WTC11 (cell line): Measurements from ENCODE around the gene TNC. TPM values are rescaled to one million over a fixed set of nuclear protein-coding genes. Genes with fewer than 3 reads are reported as not detected.

ENCODE experiments used
- ATAC-seq: fragments of 200-7000 bp; cut with Tn5 transposase; 2 replicates; pipeline ENCODE4 v1.10.0; 2021; ENCODE audit warnings: mild to moderate bottlenecking, moderate library complexity
- CTCF ChIA-PET: fragments of 300-600 bp; sonication (Branson Sonifier 250); formaldehyde crosslinking; loops from one replicate; lab custom pipeline; 2021; ENCODE audit warnings: antibody characterized with exemption; lab: Charles Lee
- POLR2A ChIA-PET: fragments of 350-600 bp; sonication (Branson Sonifier 250); formaldehyde crosslinking; loops from one replicate; lab custom pipeline; 2021; ENCODE audit warnings: antibody characterized with exemption; lab: Charles Lee
- DNase-seq: peaks from one replicate; pipeline ENCODE4 v3.0.0; 2021; ENCODE audit warnings: low spot score
- H3K27ac Mint-ChIP-seq: 2 replicates; pipeline ENCODE4 v1.8.0; 2021; ENCODE audit warnings: mixed read lengths
- H3K27me3 Mint-ChIP-seq: 2 replicates; pipeline ENCODE4 v1.8.0; 2021; ENCODE audit warnings: low read depth, mild to moderate bottlenecking, moderate library complexity, mixed read lengths
- H3K36me3 Mint-ChIP-seq: 2 replicates; pipeline ENCODE4 v1.8.0; 2021; ENCODE audit warnings: mixed read lengths
- H3K4me1 Mint-ChIP-seq: 2 replicates; pipeline ENCODE4 v1.8.0; 2022; ENCODE audit warnings: mixed read lengths
- H3K4me3 Mint-ChIP-seq: 2 replicates; pipeline ENCODE4 v1.8.0; 2021; ENCODE audit warnings: mild to moderate bottlenecking, moderate library complexity, mixed read lengths
- H3K9me3 Mint-ChIP-seq: 2 replicates; pipeline ENCODE4 v1.8.0; 2021; ENCODE audit warnings: mixed read lengths
- ATF1 ChIP-seq: sonication (generic); formaldehyde crosslinking; IDR thresholded peaks from 2 replicates; pipeline ENCODE4 v1.8.1; 2023; ENCODE audit warnings: mild to moderate bottlenecking, moderate library complexity, missing genetic modification reagents
- CREB1 ChIP-seq: sonication (generic); formaldehyde crosslinking; IDR thresholded peaks from 2 replicates; pipeline ENCODE4 v1.8.0; 2023; ENCODE audit warnings: mild to moderate bottlenecking, missing genetic modification reagents
- CREM ChIP-seq: sonication (generic); formaldehyde crosslinking; IDR thresholded peaks from 2 replicates; pipeline ENCODE4 v1.8.1; 2022; ENCODE audit warnings: mild to moderate bottlenecking, missing genetic modification reagents, moderate library complexity
- ESRRA ChIP-seq: sonication (generic); formaldehyde crosslinking; IDR thresholded peaks from 2 replicates; pipeline ENCODE4 v1.8.1; 2022; ENCODE audit warnings: mild to moderate bottlenecking, missing genetic modification reagents, borderline replicate concordance
- GTF2I ChIP-seq: fragments of 250-450 bp; sonication (Bioruptor Pico); conservative IDR thresholded peaks from 2 replicates; pipeline ENCODE4 v1.4.0; 2021; ENCODE audit warnings: mild to moderate bottlenecking
- IRF2 ChIP-seq: sonication (generic); formaldehyde crosslinking; IDR thresholded peaks from 2 replicates; pipeline ENCODE4 v1.8.0; 2022; ENCODE audit warnings: low read depth, missing genetic modification reagents, borderline replicate concordance
- JAZF1 ChIP-seq: fragments of 250-450 bp; sonication (Bioruptor Pico); IDR thresholded peaks from 2 replicates; pipeline ENCODE4 v1.9.0; 2021; ENCODE audit warnings: moderate library complexity, mild to moderate bottlenecking, inconsistent platforms
- JUN ChIP-seq: sonication (generic); formaldehyde crosslinking; IDR thresholded peaks from 2 replicates; pipeline ENCODE4 v1.8.0; 2023; ENCODE audit warnings: mild to moderate bottlenecking, missing genetic modification reagents
- MXD4 ChIP-seq: fragments of 250-450 bp; sonication (Bioruptor Pico); IDR thresholded peaks from 2 replicates; pipeline ENCODE4 v1.8.0; 2021; ENCODE audit warnings: mild to moderate bottlenecking, moderate library complexity, borderline replicate concordance
- SMAD4 ChIP-seq: sonication (generic); formaldehyde crosslinking; IDR thresholded peaks from 2 replicates; pipeline ENCODE4 v1.8.0; 2022; ENCODE audit warnings: mild to moderate bottlenecking, missing genetic modification reagents
- USF1 ChIP-seq: sonication (generic); formaldehyde crosslinking; IDR thresholded peaks from 2 replicates; pipeline ENCODE4 v1.8.0; 2022; ENCODE audit warnings: mild to moderate bottlenecking, missing genetic modification reagents
- ZBTB43 ChIP-seq: sonication (generic); formaldehyde crosslinking; IDR thresholded peaks from 2 replicates; pipeline ENCODE4 v1.8.1; 2023; ENCODE audit warnings: mild to moderate bottlenecking, missing genetic modification reagents
- ZNF219 ChIP-seq: sonication (generic); formaldehyde crosslinking; IDR thresholded peaks from 2 replicates; pipeline ENCODE4 v1.8.0; 2023; ENCODE audit warnings: missing genetic modification reagents, mild to moderate bottlenecking, borderline replicate concordance
- ZNF423 ChIP-seq: fragments of 250-450 bp; sonication (Bioruptor Pico); IDR thresholded peaks from 2 replicates; pipeline ENCODE4 v2.1.2; 2022; ENCODE audit warnings: mild to moderate bottlenecking, moderate library complexity
- total RNA-seq: library from RNA; stranded (reverse); gene quantifications from 3 replicates; pipeline ENCODE4 v1.2.3, GENCODE V29; 2021
- TF ChIP-seq, protein P1 (sequence below): sonication (generic); formaldehyde crosslinking; IDR thresholded peaks from 2 replicates; pipeline ENCODE4 v1.8.1; 2023; ENCODE audit warnings: mild to moderate bottlenecking, missing genetic modification reagents, moderate library complexity
- TF ChIP-seq, protein P2 (sequence below): sonication (generic); formaldehyde crosslinking; IDR thresholded peaks from 2 replicates; pipeline ENCODE4 v1.8.0; 2023; ENCODE audit warnings: missing genetic modification reagents, mild to moderate bottlenecking, borderline replicate concordance
- TF ChIP-seq, protein P3 (sequence below): fragments of 250-450 bp; sonication (Bioruptor Pico); IDR thresholded peaks from 2 replicates; pipeline ENCODE4 v1.9.0; 2021; ENCODE audit warnings: moderate library complexity, mild to moderate bottlenecking, inconsistent platforms, borderline replicate concordance
- TF ChIP-seq, protein P4 (sequence below): fragments of 250-450 bp; sonication (Bioruptor Pico); IDR thresholded peaks from 2 replicates; pipeline ENCODE4 v1.9.0; 2021; ENCODE audit warnings: mild to moderate bottlenecking, borderline replicate concordance
- TF ChIP-seq, protein P5 (sequence below): sonication (generic); formaldehyde crosslinking; IDR thresholded peaks from 2 replicates; pipeline ENCODE4 v1.8.1; 2022; ENCODE audit warnings: missing genetic modification reagents, borderline replicate concordance
- TF ChIP-seq, protein P6 (sequence below): sonication (generic); formaldehyde crosslinking; conservative IDR thresholded peaks from 2 replicates; pipeline ENCODE4 v1.8.1; 2022; ENCODE audit warnings: mild to moderate bottlenecking, missing genetic modification reagents

Gene TNC
- total RNA-seq, 1 experiment from 2014 or later = 4.5 TPM

GRCh38 chr9:115030006-115030405 lies 88.0 kb downstream of the TNC start:
- POLR2A ChIA-PET = no interaction called here
- Mint-ChIP-seq H3K4me3 (no peak overlapping the region), H3K4me1 (peaks cover 6% of the 10 kb centered on the region), H3K27me3 (peaks cover 10% of the 10 kb centered on the region), H3K36me3 (no peaks in the 10 kb centered on the region), H3K9me3 (no peaks in the 10 kb centered on the region), H3K27ac (no peak overlapping the region)
- no peak for TF ChIP-seq JAZF1 (CRISPR knock-in tag)
- no peak for TF ChIP-seq SMAD4 (CRISPR knock-in tag)
- no peak for TF ChIP-seq GTF2I (CRISPR knock-in tag)
- no peak for ATAC-seq
- no peak for DNase-seq
- CTCF ChIA-PET = interaction anchor here (0.9 kb wide), 1 partner anchor 9 kb away, joined by 3 read pairs; no protein-coding TSS in a partner anchor

DNA sequence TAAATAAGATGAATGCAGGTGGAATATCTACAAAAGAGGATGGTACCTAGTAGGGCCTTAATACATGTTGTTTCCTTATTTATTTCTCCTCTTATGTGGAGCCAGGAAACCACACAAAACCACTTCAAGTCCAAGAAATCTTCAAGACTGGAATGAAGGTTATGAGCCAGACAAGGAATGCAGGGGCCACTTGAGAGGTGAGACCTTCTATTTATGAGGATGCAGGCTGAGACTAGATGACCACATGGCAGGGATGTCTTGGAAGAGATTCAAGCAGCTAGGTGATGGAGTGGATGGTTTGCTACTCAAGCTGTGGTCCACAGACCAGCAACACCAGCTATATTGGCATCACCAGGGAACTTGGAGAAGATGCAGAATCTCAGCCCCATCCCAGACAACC lies 92.2 kb downstream of the TNC start:
- Mint-ChIP-seq H3K4me1 (peaks cover 6% of the 10 kb centered on the region), H3K4me3 (no peak overlapping the region), H3K9me3 (no peaks in the 10 kb centered on the region), H3K27me3 (peaks cover 3% of the 10 kb centered on the region), H3K36me3 (no peaks in the 10 kb centered on the region), H3K27ac (no peak overlapping the region)
- CTCF ChIA-PET = no interaction called here
- DNase-seq (no peak), ATAC-seq (no peak)
- POLR2A ChIA-PET = no interaction called here
- TF ChIP-seq, protein P1, sequence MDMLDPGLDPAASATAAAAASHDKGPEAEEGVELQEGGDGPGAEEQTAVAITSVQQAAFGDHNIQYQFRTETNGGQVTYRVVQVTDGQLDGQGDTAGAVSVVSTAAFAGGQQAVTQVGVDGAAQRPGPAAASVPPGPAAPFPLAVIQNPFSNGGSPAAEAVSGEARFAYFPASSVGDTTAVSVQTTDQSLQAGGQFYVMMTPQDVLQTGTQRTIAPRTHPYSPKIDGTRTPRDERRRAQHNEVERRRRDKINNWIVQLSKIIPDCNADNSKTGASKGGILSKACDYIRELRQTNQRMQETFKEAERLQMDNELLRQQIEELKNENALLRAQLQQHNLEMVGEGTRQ (CRISPR knock-in tag) = no peak
- TF ChIP-seq, protein P2, sequence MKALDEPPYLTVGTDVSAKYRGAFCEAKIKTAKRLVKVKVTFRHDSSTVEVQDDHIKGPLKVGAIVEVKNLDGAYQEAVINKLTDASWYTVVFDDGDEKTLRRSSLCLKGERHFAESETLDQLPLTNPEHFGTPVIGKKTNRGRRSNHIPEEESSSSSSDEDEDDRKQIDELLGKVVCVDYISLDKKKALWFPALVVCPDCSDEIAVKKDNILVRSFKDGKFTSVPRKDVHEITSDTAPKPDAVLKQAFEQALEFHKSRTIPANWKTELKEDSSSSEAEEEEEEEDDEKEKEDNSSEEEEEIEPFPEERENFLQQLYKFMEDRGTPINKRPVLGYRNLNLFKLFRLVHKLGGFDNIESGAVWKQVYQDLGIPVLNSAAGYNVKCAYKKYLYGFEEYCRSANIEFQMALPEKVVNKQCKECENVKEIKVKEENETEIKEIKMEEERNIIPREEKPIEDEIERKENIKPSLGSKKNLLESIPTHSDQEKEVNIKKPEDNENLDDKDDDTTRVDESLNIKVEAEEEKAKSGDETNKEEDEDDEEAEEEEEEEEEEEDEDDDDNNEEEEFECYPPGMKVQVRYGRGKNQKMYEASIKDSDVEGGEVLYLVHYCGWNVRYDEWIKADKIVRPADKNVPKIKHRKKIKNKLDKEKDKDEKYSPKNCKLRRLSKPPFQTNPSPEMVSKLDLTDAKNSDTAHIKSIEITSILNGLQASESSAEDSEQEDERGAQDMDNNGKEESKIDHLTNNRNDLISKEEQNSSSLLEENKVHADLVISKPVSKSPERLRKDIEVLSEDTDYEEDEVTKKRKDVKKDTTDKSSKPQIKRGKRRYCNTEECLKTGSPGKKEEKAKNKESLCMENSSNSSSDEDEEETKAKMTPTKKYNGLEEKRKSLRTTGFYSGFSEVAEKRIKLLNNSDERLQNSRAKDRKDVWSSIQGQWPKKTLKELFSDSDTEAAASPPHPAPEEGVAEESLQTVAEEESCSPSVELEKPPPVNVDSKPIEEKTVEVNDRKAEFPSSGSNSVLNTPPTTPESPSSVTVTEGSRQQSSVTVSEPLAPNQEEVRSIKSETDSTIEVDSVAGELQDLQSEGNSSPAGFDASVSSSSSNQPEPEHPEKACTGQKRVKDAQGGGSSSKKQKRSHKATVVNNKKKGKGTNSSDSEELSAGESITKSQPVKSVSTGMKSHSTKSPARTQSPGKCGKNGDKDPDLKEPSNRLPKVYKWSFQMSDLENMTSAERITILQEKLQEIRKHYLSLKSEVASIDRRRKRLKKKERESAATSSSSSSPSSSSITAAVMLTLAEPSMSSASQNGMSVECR (CRISPR knock-in tag) = no peak
- no peak for TF ChIP-seq ESRRA (CRISPR knock-in tag)
- TF ChIP-seq MXD4 = no peak
- TF ChIP-seq USF1 (CRISPR knock-in tag) = no peak
- no peak for TF ChIP-seq ZNF219
- no peak for TF ChIP-seq JAZF1 (CRISPR knock-in tag)
- TF ChIP-seq JUN (CRISPR knock-in tag) = no peak
- TF ChIP-seq, protein P3, sequence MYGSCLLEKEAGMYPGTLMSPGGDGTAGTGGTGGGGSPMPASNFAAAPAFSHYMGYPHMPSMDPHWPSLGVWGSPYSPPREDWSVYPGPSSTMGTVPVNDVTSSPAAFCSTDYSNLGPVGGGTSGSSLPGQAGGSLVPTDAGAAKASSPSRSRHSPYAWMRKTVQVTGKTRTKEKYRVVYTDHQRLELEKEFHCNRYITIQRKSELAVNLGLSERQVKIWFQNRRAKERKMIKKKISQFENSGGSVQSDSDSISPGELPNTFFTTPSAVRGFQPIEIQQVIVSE = no peak
- TF ChIP-seq, protein P4, sequence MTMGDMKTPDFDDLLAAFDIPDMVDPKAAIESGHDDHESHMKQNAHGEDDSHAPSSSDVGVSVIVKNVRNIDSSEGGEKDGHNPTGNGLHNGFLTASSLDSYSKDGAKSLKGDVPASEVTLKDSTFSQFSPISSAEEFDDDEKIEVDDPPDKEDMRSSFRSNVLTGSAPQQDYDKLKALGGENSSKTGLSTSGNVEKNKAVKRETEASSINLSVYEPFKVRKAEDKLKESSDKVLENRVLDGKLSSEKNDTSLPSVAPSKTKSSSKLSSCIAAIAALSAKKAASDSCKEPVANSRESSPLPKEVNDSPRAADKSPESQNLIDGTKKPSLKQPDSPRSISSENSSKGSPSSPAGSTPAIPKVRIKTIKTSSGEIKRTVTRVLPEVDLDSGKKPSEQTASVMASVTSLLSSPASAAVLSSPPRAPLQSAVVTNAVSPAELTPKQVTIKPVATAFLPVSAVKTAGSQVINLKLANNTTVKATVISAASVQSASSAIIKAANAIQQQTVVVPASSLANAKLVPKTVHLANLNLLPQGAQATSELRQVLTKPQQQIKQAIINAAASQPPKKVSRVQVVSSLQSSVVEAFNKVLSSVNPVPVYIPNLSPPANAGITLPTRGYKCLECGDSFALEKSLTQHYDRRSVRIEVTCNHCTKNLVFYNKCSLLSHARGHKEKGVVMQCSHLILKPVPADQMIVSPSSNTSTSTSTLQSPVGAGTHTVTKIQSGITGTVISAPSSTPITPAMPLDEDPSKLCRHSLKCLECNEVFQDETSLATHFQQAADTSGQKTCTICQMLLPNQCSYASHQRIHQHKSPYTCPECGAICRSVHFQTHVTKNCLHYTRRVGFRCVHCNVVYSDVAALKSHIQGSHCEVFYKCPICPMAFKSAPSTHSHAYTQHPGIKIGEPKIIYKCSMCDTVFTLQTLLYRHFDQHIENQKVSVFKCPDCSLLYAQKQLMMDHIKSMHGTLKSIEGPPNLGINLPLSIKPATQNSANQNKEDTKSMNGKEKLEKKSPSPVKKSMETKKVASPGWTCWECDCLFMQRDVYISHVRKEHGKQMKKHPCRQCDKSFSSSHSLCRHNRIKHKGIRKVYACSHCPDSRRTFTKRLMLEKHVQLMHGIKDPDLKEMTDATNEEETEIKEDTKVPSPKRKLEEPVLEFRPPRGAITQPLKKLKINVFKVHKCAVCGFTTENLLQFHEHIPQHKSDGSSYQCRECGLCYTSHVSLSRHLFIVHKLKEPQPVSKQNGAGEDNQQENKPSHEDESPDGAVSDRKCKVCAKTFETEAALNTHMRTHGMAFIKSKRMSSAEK = no peak
- no peak for TF ChIP-seq IRF2 (CRISPR knock-in tag)
- no peak for TF ChIP-seq CREB1 (CRISPR knock-in tag)
- TF ChIP-seq ATF1 (CRISPR knock-in tag) = no peak
- no peak for TF ChIP-seq ZNF423 (CRISPR knock-in tag)
- TF ChIP-seq, protein P5, sequence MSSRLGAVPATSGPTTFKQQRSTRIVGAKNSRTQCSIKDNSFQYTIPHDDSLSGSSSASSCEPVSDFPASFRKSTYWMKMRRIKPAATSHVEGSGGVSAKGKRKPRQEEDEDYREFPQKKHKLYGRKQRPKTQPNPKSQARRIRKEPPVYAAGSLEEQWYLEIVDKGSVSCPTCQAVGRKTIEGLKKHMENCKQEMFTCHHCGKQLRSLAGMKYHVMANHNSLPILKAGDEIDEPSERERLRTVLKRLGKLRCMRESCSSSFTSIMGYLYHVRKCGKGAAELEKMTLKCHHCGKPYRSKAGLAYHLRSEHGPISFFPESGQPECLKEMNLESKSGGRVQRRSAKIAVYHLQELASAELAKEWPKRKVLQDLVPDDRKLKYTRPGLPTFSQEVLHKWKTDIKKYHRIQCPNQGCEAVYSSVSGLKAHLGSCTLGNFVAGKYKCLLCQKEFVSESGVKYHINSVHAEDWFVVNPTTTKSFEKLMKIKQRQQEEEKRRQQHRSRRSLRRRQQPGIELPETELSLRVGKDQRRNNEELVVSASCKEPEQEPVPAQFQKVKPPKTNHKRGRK (CRISPR knock-in tag) = no peak
- no peak for TF ChIP-seq CREM (CRISPR knock-in tag)
- no peak for TF ChIP-seq ZBTB43 (CRISPR knock-in tag)
- TF ChIP-seq, protein P6, sequence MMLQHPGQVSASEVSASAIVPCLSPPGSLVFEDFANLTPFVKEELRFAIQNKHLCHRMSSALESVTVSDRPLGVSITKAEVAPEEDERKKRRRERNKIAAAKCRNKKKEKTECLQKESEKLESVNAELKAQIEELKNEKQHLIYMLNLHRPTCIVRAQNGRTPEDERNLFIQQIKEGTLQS (CRISPR knock-in tag) = no peak
